ENCODE data around the gene EXOC4.

Gene EXOC4

GRCh38 chr7:133491846-133492652 is 239.2 kb downstream of the EXOC4 start:
- no peak for DNase-seq (ENCODE audit: low read depth)

- no peak for DNase-seq (ENCODE audit: low read depth)
These were observed 244.2 kb downstream of the EXOC4 start for GRCh38 chr7:133497061-133497460.

GRCh38 chr7:133501771-133502170 is 248.9 kb downstream of the EXOC4 start:
- no peak for DNase-seq (ENCODE audit: low read depth)

GRCh38 chr7:133502498-133502897 is 249.6 kb downstream of the EXOC4 start:
- DNase-seq (ENCODE audit: low read depth), result no peak

GRCh38 chr7:133502972-133503371 is 250.1 kb downstream of the EXOC4 start:
- DNase-seq (ENCODE audit: low read depth), result no peak

- DNase-seq (ENCODE audit: low read depth), result no peak
These were observed 251.9 kb downstream of the EXOC4 start for GRCh38 chr7:133504825-133505224.

GRCh38 chr7:133509822-133510221 is 256.9 kb downstream of the EXOC4 start:
- DNase-seq (ENCODE audit: low read depth), result no peak

- no peak for DNase-seq (ENCODE audit: low read depth)
These were observed 257.6 kb downstream of the EXOC4 start for GRCh38 chr7:133510326-133511055.

- DNase-seq (ENCODE audit: low read depth), result no peak
These were observed 258.4 kb downstream of the EXOC4 start for GRCh38 chr7:133511252-133511651.

- DNase-seq (ENCODE audit: low read depth), result no peak
These were observed 258.8 kb downstream of the EXOC4 start for GRCh38 chr7:133511708-133512107.

- peak; percentile 62 for DNase-seq (ENCODE audit: low read depth)
These were observed 259.7 kb downstream of the EXOC4 start for GRCh38 chr7:133512560-133512959.

- DNase-seq (ENCODE audit: low read depth), result peak; percentile 9
These were observed 260.7 kb downstream of the EXOC4 start for GRCh38 chr7:133513608-133514007.

- no peak for DNase-seq (ENCODE audit: low read depth)
These were observed 261.7 kb downstream of the EXOC4 start for GRCh38 chr7:133514551-133514950.

- DNase-seq (ENCODE audit: low read depth), result no peak
These were observed 264.9 kb downstream of the EXOC4 start for GRCh38 chr7:133517766-133518165.

GRCh38 chr7:133518718-133519117 is 265.8 kb downstream of the EXOC4 start:
- DNase-seq (ENCODE audit: low read depth), result no peak

GRCh38 chr7:133520248-133520647 is 267.4 kb downstream of the EXOC4 start:
- no peak for DNase-seq (ENCODE audit: low read depth)

GRCh38 chr7:133522501-133522900 is 269.6 kb downstream of the EXOC4 start:
- no peak for DNase-seq (ENCODE audit: low read depth)

- no peak for DNase-seq (ENCODE audit: low read depth)
These were observed 275.9 kb downstream of the EXOC4 start for GRCh38 chr7:133528796-133529195.

GRCh38 chr7:133529861-133530260 is 277.0 kb downstream of the EXOC4 start:
- DNase-seq (ENCODE audit: low read depth), result no peak

GRCh38 chr7:133530682-133531081 is 277.8 kb downstream of the EXOC4 start:
- peak; percentile 8 for DNase-seq (ENCODE audit: low read depth)

GRCh38 chr7:133534816-133535215 is 281.9 kb downstream of the EXOC4 start:
- no peak for DNase-seq (ENCODE audit: low read depth)

- DNase-seq (ENCODE audit: low read depth), result no peak
These were observed 282.4 kb downstream of the EXOC4 start for GRCh38 chr7:133535308-133535707.

- DNase-seq (ENCODE audit: low read depth), result no peak
These were observed 283.6 kb downstream of the EXOC4 start for GRCh38 chr7:133536450-133536849.
